Epithelial cell of alveolus of lung (primary cell): ENCODE results near the gene PTAFR. TPM values are rescaled to one million over a fixed set of nuclear protein-coding genes. Genes with fewer than 3 reads are reported as not detected.

ENCODE experiments used
- total RNA-seq: library from RNA; depleted of rRNA; stranded (reverse); fragments of >200 nt; gene quantifications from 2 replicates; pipeline ENCODE4 v1.2.1, GENCODE V29; 2015

The PTAFR gene
- total RNA-seq = under 0.01 and 0.13 TPM in 2 replicates

DNA sequence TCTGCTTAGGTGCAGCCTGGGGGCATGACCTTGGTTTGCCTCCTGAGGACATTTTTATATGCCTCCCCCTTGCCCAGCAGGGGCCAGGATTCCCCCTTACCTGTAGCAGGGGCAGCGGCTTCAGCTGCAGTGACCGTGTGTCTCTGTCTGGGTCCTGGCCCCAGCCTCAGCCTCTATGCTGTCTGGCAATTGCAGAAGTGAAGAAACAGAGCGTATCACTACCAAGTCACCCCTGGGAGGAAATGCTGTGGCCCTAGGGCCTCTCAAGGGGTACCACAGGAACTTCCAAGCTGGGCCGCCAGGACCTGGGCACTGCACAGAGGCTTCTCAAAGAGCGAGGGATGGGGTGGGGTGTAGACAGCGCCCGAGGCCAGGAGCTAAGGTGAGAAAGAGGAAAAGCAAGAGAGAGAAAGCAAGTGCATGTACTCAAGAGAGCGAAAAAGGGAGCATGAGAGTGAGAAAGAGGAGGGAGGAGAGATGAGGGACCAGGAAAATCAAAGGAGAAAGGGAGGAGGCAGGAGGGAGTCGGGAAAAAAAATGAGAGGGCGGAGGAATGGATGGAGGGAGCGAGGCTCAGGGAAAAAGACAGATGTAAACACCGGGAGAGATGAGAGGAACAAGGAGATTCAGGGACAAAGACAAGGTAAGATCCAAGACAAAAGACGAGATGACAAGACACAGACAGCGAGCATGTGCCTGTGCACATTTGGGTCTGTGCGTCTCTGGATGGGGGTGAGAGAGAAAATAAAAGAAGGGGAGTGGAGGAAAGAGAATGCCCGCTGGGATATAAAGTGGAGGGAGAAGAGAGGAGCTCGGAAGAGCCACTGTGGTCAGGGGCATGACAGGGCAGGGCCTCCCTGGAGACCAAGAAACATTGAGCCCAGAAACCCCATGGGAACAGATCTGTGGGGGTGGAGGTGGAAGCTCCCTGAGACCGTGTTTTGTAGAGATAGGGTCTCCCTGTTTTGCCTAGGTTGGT is at the start of gene PTAFR:
TSS of gene PTAFR (minus strand) at position 199 of the 979 bp plus-strand sequence. CDS start 25,669 bp downstream, outside the sequence.

Other genes with a start within 250 kb of the PTAFR start
- 0.26 TPM in 1 of 2 replicates, not detected in the other for gene SMPDL3B, start 241.7 kb downstream of the PTAFR start, total RNA-seq
- gene XKR8, start 216.7 kb downstream of the PTAFR start, total RNA-seq = 8.8 and 14.2 TPM in 2 replicates
- 8.4 and 10.9 TPM in 2 replicates for gene EYA3, start 88.1 kb downstream of the PTAFR start, total RNA-seq
- 58.6 and 66.0 TPM in 2 replicates for gene DNAJC8, start 56.3 kb upstream of the PTAFR start, total RNA-seq
- 168 and 335 TPM in 2 replicates for gene ATP5IF1, start 59.4 kb upstream of the PTAFR start, total RNA-seq
- 19.6 and 31.4 TPM in 2 replicates for gene SESN2, start 82.8 kb upstream of the PTAFR start, total RNA-seq
- 11.5 and 23.4 TPM in 2 replicates for gene MED18, start 152.3 kb upstream of the PTAFR start, total RNA-seq
- 9.1 and 14.5 TPM in 2 replicates for gene PHACTR4, start 193.1 kb upstream of the PTAFR start, total RNA-seq